ENCODE results near the gene RPS2.
A peak's percentile ranks its signal among the peaks of the same experiment; 100 is the strongest.

RPS2 gene

DNA sequence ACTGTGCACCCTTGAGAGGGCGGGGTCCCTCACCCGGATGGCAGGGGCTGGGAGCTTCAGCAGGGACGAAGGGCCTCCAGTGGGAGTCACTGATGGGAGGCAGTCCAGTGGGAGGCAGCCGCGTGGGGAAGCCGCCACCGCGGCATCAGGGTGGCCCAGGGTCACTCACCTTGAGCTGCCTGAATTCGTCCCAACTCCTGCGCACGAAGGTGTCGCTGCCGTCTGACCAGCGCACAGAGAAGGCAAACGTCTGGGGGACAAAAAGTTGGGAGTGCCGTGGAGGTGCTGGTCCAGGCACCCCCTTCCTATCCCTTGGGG, 16.1 kb upstream of the RPS2 start:
- DNase-seq = no peak

GRCh38 chr16:1980030-1980769, 15.6 kb upstream of the RPS2 start:
- no peak for DNase-seq

DNA sequence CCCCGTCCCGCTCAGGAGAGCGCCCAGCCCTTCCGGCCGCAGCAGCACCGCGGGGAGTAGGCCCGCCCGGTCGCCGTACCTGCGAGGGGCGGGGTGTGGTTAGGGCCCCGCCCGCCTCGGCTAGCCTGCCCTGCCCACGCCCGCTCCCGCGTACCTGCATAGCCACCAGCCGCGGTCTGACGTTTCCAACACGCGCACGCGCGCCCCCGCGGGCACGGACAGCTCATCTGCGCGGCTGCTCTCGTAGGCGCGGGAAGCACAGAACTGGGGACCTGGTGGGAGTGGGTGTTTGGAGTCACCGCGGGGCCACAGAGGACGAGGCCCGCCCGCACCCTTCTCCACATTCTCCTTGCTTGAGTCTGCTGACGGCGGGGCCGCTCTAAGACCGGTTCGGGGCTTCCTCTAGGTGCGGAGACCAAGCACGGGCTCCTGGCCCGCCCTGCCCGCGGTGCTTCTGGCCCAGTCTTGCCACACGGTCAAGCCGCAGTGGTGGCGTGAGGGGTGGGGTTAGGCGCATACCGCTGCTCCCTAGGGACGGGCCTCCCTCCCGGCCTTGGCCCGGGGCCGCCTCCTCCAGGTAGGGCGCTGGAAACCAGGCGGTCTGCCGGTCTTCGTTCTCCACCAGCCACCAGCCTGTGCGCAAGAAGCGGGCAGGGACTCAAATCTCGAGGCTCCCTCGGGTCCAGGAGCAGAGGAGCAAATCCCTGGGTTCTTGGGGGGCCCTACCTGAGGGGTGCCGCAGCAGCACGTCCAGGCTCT, 14.8 kb upstream of the RPS2 start:
- DNase-seq = peak; percentile 85

DNA sequence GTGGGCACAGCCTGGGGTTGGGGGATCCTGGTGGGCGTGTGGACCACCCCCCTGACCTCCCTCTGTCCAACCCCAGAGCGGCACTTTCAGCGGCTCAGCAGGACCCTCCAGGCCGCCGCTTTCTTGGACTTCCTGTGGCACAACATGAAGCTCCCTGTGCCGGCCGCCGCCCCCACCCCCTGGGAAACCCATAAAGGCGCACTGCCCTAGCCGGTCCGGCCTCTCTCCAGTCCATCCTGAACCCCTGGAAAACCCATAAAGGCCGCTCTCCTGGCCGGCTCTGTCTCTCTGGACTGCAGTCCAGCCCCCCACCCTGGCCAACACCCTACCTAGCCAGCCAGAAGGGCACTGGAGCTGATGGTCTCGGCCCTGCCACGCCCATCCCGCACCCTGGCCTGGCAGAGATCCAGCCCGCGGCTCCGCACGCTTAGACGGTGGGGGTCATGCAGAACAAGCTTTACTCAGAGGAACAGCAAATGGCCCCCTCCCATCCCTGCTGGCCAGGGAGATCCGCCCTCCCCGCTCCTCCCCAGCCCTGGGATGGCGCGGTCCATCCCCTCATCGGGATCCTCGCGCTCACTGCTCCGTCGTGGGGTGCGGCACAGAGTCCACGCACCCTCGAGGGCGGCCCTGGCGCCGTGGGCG, 14.0 kb upstream of the RPS2 start:
- DNase-seq = no peak

- DNase-seq = no peak
Measured at GRCh38 chr16:1977875-1978268, 13.2 kb upstream of the RPS2 start.

GRCh38 chr16:1976951-1977874, 12.6 kb upstream of the RPS2 start:
- DNase-seq = no peak

DNA sequence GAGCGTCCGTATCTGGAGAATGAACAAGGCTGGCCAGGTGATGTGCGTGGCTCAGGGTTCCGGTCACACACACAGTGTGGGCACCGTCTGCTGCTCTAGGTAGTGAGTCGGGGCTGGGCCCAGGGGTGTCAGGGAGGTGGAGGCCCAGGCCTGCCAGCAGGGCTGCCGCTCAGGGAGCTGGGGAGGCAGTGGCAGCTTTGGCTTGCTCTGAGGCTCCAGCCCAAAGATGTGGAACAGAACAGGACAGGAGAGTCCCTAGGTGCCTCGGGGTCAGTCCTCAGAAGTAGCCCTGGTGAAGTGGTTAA, 11.5 kb upstream of the RPS2 start:
- no peak for DNase-seq

GRCh38 chr16:1975432-1976215, 11.0 kb upstream of the RPS2 start:
- no peak for DNase-seq

DNA sequence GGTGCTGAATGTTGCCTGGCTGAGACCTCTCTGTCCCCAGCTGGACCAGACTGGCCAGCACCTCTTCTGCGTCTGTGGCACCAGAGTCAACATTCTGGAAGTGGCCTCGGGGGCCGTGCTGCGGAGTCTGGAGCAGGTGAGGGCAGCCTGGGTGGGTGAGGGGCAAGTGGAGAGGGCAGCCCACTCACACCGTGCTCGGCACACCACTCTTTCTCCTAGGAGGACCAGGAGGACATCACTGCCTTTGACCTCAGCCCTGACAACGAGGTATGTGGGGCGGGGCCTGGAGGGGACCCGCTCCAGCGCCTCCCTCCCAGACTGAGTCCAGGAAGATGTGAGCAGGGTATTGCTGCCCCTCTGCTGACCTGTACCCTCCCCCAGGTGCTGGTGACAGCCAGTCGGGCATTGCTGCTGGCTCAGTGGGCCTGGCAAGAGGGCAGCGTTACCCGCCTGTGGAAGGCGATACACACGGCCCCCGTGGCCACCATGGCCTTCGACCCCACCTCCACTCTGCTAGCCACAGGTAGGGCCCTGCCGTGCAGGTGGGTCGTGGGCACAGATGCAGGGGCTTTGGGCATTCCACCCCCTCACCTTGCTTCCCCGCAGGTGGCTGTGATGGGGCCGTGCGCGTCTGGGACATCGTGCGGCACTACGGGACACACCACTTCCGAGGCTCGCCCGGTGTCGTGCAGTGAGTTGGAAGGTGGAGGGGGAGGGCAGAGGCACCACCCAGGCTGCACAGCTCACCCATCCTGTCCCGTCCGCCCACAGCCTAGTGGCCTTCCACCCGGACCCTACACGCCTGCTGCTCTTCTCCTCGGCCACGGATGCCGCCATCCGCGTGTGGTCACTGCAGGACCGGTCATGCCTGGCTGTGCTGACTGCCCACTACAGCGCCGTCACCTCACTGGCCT, 9.8 kb upstream of the RPS2 start:
- no peak for DNase-seq

- DNase-seq = no peak
Measured at GRCh38 chr16:1973461-1974156, 9.0 kb upstream of the RPS2 start.

DNA sequence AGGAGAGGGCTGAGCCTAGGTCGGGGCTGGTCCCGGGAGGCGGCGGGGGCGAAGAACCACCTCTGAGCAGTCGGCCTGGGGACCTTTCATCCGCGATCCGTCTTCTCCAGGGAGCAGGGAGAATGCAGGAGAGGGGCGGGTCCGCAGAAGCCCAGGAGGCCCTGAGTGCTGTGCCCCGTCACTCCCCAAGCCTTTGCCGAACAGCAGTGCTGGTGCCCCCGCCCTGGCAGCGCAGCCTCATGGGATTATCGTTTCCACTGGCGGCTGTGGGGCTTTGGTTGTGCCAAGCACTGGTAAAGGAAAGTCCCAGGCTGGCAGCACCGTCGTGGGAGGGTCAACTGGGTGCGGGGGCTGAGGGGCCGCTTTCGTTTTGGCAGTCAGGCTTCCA, 7.9 kb upstream of the RPS2 start:
- DNase-seq = peak; percentile 62

DNA sequence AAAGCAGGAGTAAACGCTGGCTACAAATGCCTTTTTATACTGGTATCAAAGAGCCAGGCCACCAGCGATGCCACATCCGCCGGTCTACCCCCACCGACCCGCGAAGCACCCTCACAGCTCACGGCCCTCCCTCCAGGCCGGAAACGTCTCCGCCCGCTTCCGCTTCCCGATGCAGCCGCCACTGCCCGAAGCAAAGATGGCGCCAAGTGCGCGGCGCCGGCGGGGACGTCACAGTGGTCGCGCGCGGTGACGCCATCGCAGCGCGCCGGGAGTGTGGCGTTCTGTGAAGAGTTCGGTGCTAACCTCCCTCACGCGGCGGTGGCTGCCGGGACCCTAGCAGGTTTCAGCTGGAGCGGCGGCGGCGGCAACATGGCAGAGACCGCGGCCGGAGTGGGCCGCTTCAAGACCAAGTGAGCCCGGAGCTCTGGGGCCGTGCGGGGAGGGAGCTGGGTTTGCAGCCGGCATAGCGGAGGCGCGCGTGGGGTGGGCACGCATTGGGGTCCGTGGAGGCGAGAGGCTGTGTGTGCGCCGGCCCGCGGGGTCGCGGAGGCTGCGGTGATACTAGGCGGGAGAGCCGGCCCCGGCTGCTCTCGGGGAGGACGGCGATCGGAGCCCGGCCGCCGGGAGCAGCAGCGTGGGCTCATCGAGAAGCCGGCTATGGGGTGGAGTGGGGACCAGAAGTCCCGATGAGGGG, 7.3 kb upstream of the RPS2 start, which contains the start of gene TBL3:
Gene TBL3, plus strand, starts transcription at position 258 of the 694 bp plus-strand sequence. Its CDS starts 112 bp downstream, at position 370.
- DNase-seq = peak; percentile 96

GRCh38 chr16:1968146-1968953, 3.7 kb upstream of the RPS2 start:
- DNase-seq = no peak

GRCh38 chr16:1966460-1966859, 1.8 kb upstream of the RPS2 start, which contains the start of gene RNF151:
RNF151 (plus strand) TSS chr16:1966856; CDS start chr16:1966882, 26 bp downstream.
- no peak for DNase-seq

DNA sequence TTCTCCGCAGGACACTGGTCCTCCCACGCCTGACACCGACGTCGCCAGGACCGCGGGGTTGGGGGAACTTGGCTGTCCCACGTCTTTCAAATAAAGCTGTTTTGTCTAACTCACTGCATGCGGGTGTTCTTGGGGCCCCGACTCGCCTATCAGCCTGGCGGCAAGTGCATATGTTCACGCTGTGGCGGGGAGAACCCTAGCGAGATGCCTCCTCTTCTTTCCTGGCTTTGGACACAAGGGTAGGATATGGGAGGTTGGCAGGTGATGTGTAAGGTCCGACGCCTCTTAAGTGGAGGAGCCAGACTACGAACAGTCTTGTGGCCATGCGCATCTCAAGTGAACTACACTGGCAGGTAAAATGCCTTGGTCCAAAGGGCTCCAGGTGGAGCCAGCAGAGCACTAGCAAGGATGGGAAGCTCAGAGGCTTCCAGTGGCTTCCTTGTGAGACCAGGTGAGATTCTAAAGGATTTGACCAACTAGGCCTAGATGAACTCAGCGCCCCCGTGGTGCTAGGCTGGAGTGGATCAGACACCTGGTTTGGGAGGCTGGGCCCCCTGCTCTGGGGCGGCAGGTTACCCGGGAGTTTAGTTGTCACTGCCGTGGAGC, 873 bp upstream of the RPS2 start:
- DNase-seq = no peak

GRCh38 chr16:1963806-1964505, 670 bp downstream of the RPS2 start:
- no peak for DNase-seq

Measured in islet precursor cell (in vitro differentiated cells).